Testis (tissue), 2 donors: ENCODE results near the gene BCL2L11.

Source experiments
- CTCF ChIP-seq, 3 experiments: fragments of 450-650 bp in 2 of 3; fragments of 200-600 bp in 1 of 3; sonication (generic) in 1 of 3; IDR thresholded peaks; one replicate each; pipeline ENCODE4 v1.5.1; 2016 to 2019; ENCODE audit warnings: antibody characterized with exemption in 3 of 3, mild to moderate bottlenecking in 2 of 3, moderate library complexity in 1 of 3
- POLR2A ChIP-seq: fragments of 450-650 bp; IDR thresholded peaks from one replicate; pipeline ENCODE4 v1.6.1; 2017; ENCODE audit warnings: antibody characterized with exemption, mild to moderate bottlenecking, moderate library complexity

GRCh38 chr2:111178730-111179405 lies 58.2 kb downstream of the BCL2L11 start:
- no peak for TF ChIP-seq CTCF (IDR thresholded peaks at IDR 0.05)
- no peak for TF ChIP-seq POLR2A
